ENCODE data around the gene NOS1AP.

The NOS1AP gene

GRCh38 chr1:162185314-162186025 is 116.0 kb downstream of the NOS1AP start:
- Mint-ChIP-seq H3K4me3 (no peak overlapping the region), H3K27ac (peak overlapping the region; percentile 22 to 59 (median 55)), H3K36me3 (ENCODE audit: low read depth) (peaks cover 3% of the 10 kb centered on the region), H3K4me1 (peaks cover 19% of the 10 kb centered on the region), H3K9me3 (no peaks in the 10 kb centered on the region), H3K27me3 (ENCODE audit: low read depth) (no peaks in the 10 kb centered on the region)
- TF ChIP-seq CTCF (IDR thresholded peaks at IDR 0.05; ENCODE audit: unreplicated experiment in 3 of 3), result no peak

- Mint-ChIP-seq H3K4me3 (no peak overlapping the region), H3K9me3 (no peaks in the 10 kb centered on the region), H3K4me1 (peaks cover 24% of the 10 kb centered on the region), H3K27ac (peak overlapping the region in 1 of 3 experiments; percentile 59), H3K27me3 (ENCODE audit: low read depth) (no peaks in the 10 kb centered on the region), H3K36me3 (ENCODE audit: low read depth) (peaks cover 3% of the 10 kb centered on the region)
- no peak for TF ChIP-seq CTCF (IDR thresholded peaks at IDR 0.05; ENCODE audit: unreplicated experiment in 3 of 3)
These were observed 116.5 kb downstream of the NOS1AP start for GRCh38 chr1:162186026-162186374.

- Mint-ChIP-seq H3K4me3 (no peak overlapping the region), H3K9me3 (no peaks in the 10 kb centered on the region), H3K36me3 (ENCODE audit: low read depth) (peaks cover 3% of the 10 kb centered on the region), H3K27ac (no peak overlapping the region), H3K27me3 (ENCODE audit: low read depth) (no peaks in the 10 kb centered on the region), H3K4me1 (peaks cover 28% of the 10 kb centered on the region)
- TF ChIP-seq CTCF (IDR thresholded peaks at IDR 0.05; ENCODE audit: unreplicated experiment in 3 of 3), result no peak
These were observed 116.9 kb downstream of the NOS1AP start for GRCh38 chr1:162186406-162186805.

- Mint-ChIP-seq H3K36me3 (ENCODE audit: low read depth) (peaks cover 3% of the 10 kb centered on the region), H3K4me3 (no peak overlapping the region), H3K4me1 (peaks cover 38% of the 10 kb centered on the region), H3K9me3 (no peaks in the 10 kb centered on the region), H3K27ac (peak overlapping the region in 2 of 3 experiments; percentile 42 to 49), H3K27me3 (ENCODE audit: low read depth) (no peaks in the 10 kb centered on the region)
- no peak for TF ChIP-seq CTCF (IDR thresholded peaks at IDR 0.05; ENCODE audit: unreplicated experiment in 3 of 3)
These were observed 118.3 kb downstream of the NOS1AP start for GRCh38 chr1:162187687-162188276.

GRCh38 chr1:162189345-162189744 is 119.9 kb downstream of the NOS1AP start:
- H3K27ac Mint-ChIP-seq, result no peak overlapping the region
- H3K4me3 Mint-ChIP-seq, result no peak overlapping the region
- H3K4me1 Mint-ChIP-seq, result peaks cover 34% of the 10 kb centered on the region
- H3K9me3 Mint-ChIP-seq, result no peaks in the 10 kb centered on the region
- H3K36me3 Mint-ChIP-seq (ENCODE audit: low read depth), result peaks cover 3% of the 10 kb centered on the region
- H3K27me3 Mint-ChIP-seq (ENCODE audit: low read depth), result no peaks in the 10 kb centered on the region
- TF ChIP-seq CTCF (IDR thresholded peaks at IDR 0.05; ENCODE audit: unreplicated experiment in 3 of 3), result no peak

All from nephron (organoid).